K562 (cell line): ENCODE results near the gene NT5C2. TPM values are rescaled to one million over a fixed set of nuclear protein-coding genes. Genes with fewer than 3 reads are reported as not detected.
A peak's percentile ranks its signal among the peaks of the same experiment; 100 is the strongest.

Experiments
- ARID2 ChIP-seq: fragments of 450-650 bp; IDR thresholded peaks from 2 replicates; pipeline ENCODE4 v1.6.1; 2017; ENCODE audit warnings: antibody characterized with exemption, mild to moderate bottlenecking
- ERF ChIP-seq: fragments of 450-650 bp; formaldehyde crosslinking; IDR thresholded peaks from 2 replicates; pipeline ENCODE4 v1.4.0; 2020; ENCODE audit warnings: mild to moderate bottlenecking, mixed read lengths
- MEF2A ChIP-seq: IDR thresholded peaks from 2 replicates; pipeline ENCODE4 v1.6.1; 2011; ENCODE audit warnings: low read depth, mild to moderate bottlenecking, low read length, moderate library complexity; ENCODE audit not compliant: control insufficient read depth
- STAG1 ChIP-seq: sonication (generic); formaldehyde crosslinking; IDR thresholded peaks from 2 replicates; pipeline ENCODE4 v1.5.0; 2020; ENCODE audit warnings: missing genetic modification reagents, borderline replicate concordance
- polyA plus RNA-seq, 8 experiments: library from polyadenylated mRNA; depleted of rRNA in 4 of 8; stranded (reverse) in 5 of 8; unstranded in 3 of 8; fragments of >200 nt; fragmentation: Nextera tagmentation in 2 of 8; fragmentation: Illumina TruSeq in 1 of 8; extraction: Ambion mirVana in 2 of 8; extraction: Trizol in 1 of 8; gene quantifications; 2 replicates each; pipeline versions ENCODE4 v1.2.1 to v1.2.3, GENCODE V29; 2011 to 2014; ENCODE audit warnings: inconsistent platforms in 1 of 8, missing spikeins in 1 of 8
- total RNA-seq, 7 experiments: library from RNA; depleted of rRNA in 6 of 7; stranded (reverse); fragments of >200 nt in 6 of 7; fragmentation: Illumina TruSeq in 2 of 7; extraction: Trizol in 2 of 7; gene quantifications; 2 replicates each; pipeline versions ENCODE4 v1.2.1 to v1.2.3, GENCODE V29; 2011 to 2021; ENCODE audit warnings: low replicate concordance in 1 of 7
- TF ChIP-seq, protein P1 (sequence below): sonication (generic); formaldehyde crosslinking; IDR thresholded peaks from 2 replicates; pipeline ENCODE4 v1.8.1; 2023; ENCODE audit warnings: mild to moderate bottlenecking, missing genetic modification reagents
- TF ChIP-seq, protein P2 (sequence below): fragments of 450-650 bp; formaldehyde crosslinking; IDR thresholded peaks from 2 replicates; pipeline ENCODE4 v1.4.0; 2020; ENCODE audit warnings: mild to moderate bottlenecking, moderate library complexity

NT5C2 gene
- total and polyA plus RNA-seq, 9 of the 15 experiments (the other 6 are each of a cell fraction or from before 2014, with no cell fraction given) = 11.3 to 45.2 (median 27.7) TPM

GRCh38 chr10:103069453-103070331 lies 123.4 kb downstream of the NT5C2 start (continued):
- TF ChIP-seq, protein P1, sequence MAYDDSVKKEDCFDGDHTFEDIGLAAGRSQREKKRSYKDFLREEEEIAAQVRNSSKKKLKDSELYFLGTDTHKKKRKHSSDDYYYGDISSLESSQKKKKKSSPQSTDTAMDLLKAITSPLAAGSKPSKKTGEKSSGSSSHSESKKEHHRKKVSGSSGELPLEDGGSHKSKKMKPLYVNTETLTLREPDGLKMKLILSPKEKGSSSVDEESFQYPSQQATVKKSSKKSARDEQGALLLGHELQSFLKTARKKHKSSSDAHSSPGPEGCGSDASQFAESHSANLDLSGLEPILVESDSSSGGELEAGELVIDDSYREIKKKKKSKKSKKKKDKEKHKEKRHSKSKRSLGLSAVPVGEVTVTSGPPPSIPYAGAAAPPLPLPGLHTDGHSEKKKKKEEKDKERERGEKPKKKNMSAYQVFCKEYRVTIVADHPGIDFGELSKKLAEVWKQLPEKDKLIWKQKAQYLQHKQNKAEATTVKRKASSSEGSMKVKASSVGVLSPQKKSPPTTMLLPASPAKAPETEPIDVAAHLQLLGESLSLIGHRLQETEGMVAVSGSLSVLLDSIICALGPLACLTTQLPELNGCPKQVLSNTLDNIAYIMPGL = no peak
- TF ChIP-seq ARID2 (peak; percentile 84), STAG1 (CRISPR knock-in tag) (peak; percentile 69; the same call in 1 of the 2 replicates), ERF (CRISPR knock-in tag) (no peak), MEF2A (peak; percentile 72; the same call in 1 of the 2 replicates)
- TF ChIP-seq, protein P2, sequence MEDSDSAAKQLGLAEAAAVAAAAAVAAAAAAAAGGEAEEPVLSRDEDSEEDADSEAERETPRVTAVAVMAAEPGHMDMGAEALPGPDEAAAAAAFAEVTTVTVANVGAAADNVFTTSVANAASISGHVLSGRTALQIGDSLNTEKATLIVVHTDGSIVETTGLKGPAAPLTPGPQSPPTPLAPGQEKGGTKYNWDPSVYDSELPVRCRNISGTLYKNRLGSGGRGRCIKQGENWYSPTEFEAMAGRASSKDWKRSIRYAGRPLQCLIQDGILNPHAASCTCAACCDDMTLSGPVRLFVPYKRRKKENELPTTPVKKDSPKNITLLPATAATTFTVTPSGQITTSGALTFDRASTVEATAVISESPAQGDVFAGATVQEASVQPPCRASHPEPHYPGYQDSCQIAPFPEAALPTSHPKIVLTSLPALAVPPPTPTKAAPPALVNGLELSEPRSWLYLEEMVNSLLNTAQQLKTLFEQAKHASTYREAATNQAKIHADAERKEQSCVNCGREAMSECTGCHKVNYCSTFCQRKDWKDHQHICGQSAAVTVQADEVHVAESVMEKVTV = peak; percentile 71; the same call in 1 of the 2 replicates
